T-helper 1 cell treated with Interleukin-12 subunit alpha and Interleukin-12 subunit beta and Interleukin-4 antibody, amounts not matched to agents 30 μg/mL and 1 μg/mL, for 36 hours (primary cell): ENCODE data around the gene TRAPPC5.

Source experiments
- H3K27ac Mint-ChIP-seq: one replicate; pipeline ENCODE4 v1.8.0; 2021; ENCODE audit warnings: mild to moderate bottlenecking, mixed read lengths
- H3K27me3 Mint-ChIP-seq: one replicate; pipeline ENCODE4 v1.8.0; 2021; ENCODE audit warnings: low read depth, mixed read lengths
- H3K36me3 Mint-ChIP-seq: one replicate; pipeline ENCODE4 v1.8.0; 2021; ENCODE audit warnings: low read depth, mixed read lengths
- H3K4me1 Mint-ChIP-seq: one replicate; pipeline ENCODE4 v1.8.0; 2021; ENCODE audit warnings: low read depth, mixed read lengths
- H3K4me3 Mint-ChIP-seq: one replicate; pipeline ENCODE4 v1.8.0; 2021; ENCODE audit warnings: mild to moderate bottlenecking, moderate library complexity, mixed read lengths
- H3K9me3 Mint-ChIP-seq: one replicate; pipeline ENCODE4 v1.8.0; 2021; ENCODE audit warnings: mixed read lengths

TRAPPC5 gene

GRCh38 chr19:7658219-7658686, 22.4 kb upstream of the TRAPPC5 start:
- Mint-ChIP-seq H3K4me1 (peaks cover 12% of the 10 kb centered on the region), H3K9me3 (no peaks in the 10 kb centered on the region), H3K36me3 (no peaks in the 10 kb centered on the region), H3K27me3 (peaks cover 3% of the 10 kb centered on the region), H3K4me3 (peak overlapping the region; percentile 68), H3K27ac (peak overlapping the region; percentile 57)

GRCh38 chr19:7661744-7662538, 18.7 kb upstream of the TRAPPC5 start:
- H3K9me3 Mint-ChIP-seq: no peaks in the 10 kb centered on the region
- no peaks in the 10 kb centered on the region for H3K36me3 Mint-ChIP-seq
- peaks cover 5% of the 10 kb centered on the region for H3K27me3 Mint-ChIP-seq
- H3K4me1 Mint-ChIP-seq: peaks cover 9% of the 10 kb centered on the region
- no peak overlapping the region for H3K27ac Mint-ChIP-seq
- no peak overlapping the region for H3K4me3 Mint-ChIP-seq

- Mint-ChIP-seq H3K4me1 (peaks cover 5% of the 10 kb centered on the region), H3K27me3 (peaks cover 6% of the 10 kb centered on the region), H3K36me3 (no peaks in the 10 kb centered on the region), H3K4me3 (no peak overlapping the region), H3K27ac (no peak overlapping the region), H3K9me3 (no peaks in the 10 kb centered on the region)
Observed at GRCh38 chr19:7662657-7663056, 18.0 kb upstream of the TRAPPC5 start.

- no peaks in the 10 kb centered on the region for H3K36me3 Mint-ChIP-seq
- no peak overlapping the region for H3K27ac Mint-ChIP-seq
- no peaks in the 10 kb centered on the region for H3K9me3 Mint-ChIP-seq
- no peak overlapping the region for H3K4me3 Mint-ChIP-seq
- H3K27me3 Mint-ChIP-seq: peaks cover 6% of the 10 kb centered on the region
- peaks cover under 1% of the 10 kb centered on the region for H3K4me1 Mint-ChIP-seq
Observed at GRCh38 chr19:7663706-7664105, 16.9 kb upstream of the TRAPPC5 start.

- H3K4me3 Mint-ChIP-seq: no peak overlapping the region
- H3K27ac Mint-ChIP-seq: no peak overlapping the region
- H3K4me1 Mint-ChIP-seq: peaks cover 2% of the 10 kb centered on the region
- H3K36me3 Mint-ChIP-seq: no peaks in the 10 kb centered on the region
- H3K27me3 Mint-ChIP-seq: peaks cover 13% of the 10 kb centered on the region
- H3K9me3 Mint-ChIP-seq: no peaks in the 10 kb centered on the region
Observed at GRCh38 chr19:7665076-7665475, 15.6 kb upstream of the TRAPPC5 start.

GRCh38 chr19:7668842-7669241, 11.8 kb upstream of the TRAPPC5 start, which contains the start of gene RETN:
RETN (plus strand) TSS chr19:7669049; CDS start chr19:7669327, 278 bp downstream.
- H3K4me1 Mint-ChIP-seq: peaks cover 9% of the 10 kb centered on the region
- peaks cover 23% of the 10 kb centered on the region for H3K27me3 Mint-ChIP-seq
- H3K27ac Mint-ChIP-seq: no peak within 1 kb of the TSS
- no peak within 1 kb of the TSS for H3K4me3 Mint-ChIP-seq
- no peaks in the 10 kb centered on the region for H3K36me3 Mint-ChIP-seq
- no peaks in the 10 kb centered on the region for H3K9me3 Mint-ChIP-seq

GRCh38 chr19:7669641-7670040, 11.0 kb upstream of the TRAPPC5 start:
- H3K27me3 Mint-ChIP-seq: peaks cover 30% of the 10 kb centered on the region
- H3K36me3 Mint-ChIP-seq: no peaks in the 10 kb centered on the region
- H3K9me3 Mint-ChIP-seq: no peaks in the 10 kb centered on the region
- H3K4me1 Mint-ChIP-seq: peaks cover 12% of the 10 kb centered on the region
- H3K27ac Mint-ChIP-seq: no peak overlapping the region
- H3K4me3 Mint-ChIP-seq: no peak overlapping the region

GRCh38 chr19:7670150-7670783, 10.4 kb upstream of the TRAPPC5 start:
- Mint-ChIP-seq H3K27me3 (peaks cover 30% of the 10 kb centered on the region), H3K4me3 (peak overlapping the region; percentile 37), H3K36me3 (no peaks in the 10 kb centered on the region), H3K4me1 (peaks cover 12% of the 10 kb centered on the region), H3K9me3 (no peaks in the 10 kb centered on the region), H3K27ac (no peak overlapping the region)

GRCh38 chr19:7670790-7671189, 9.8 kb upstream of the TRAPPC5 start:
- H3K36me3 Mint-ChIP-seq: no peaks in the 10 kb centered on the region
- peak overlapping the region; percentile 37 for H3K4me3 Mint-ChIP-seq
- no peak overlapping the region for H3K27ac Mint-ChIP-seq
- H3K4me1 Mint-ChIP-seq: peaks cover 12% of the 10 kb centered on the region
- no peaks in the 10 kb centered on the region for H3K9me3 Mint-ChIP-seq
- H3K27me3 Mint-ChIP-seq: peaks cover 32% of the 10 kb centered on the region

GRCh38 chr19:7672522-7672921, 8.1 kb upstream of the TRAPPC5 start:
- H3K4me1 Mint-ChIP-seq: peaks cover 25% of the 10 kb centered on the region
- H3K9me3 Mint-ChIP-seq: no peaks in the 10 kb centered on the region
- peaks cover 41% of the 10 kb centered on the region for H3K27me3 Mint-ChIP-seq
- H3K4me3 Mint-ChIP-seq: no peak overlapping the region
- H3K36me3 Mint-ChIP-seq: no peaks in the 10 kb centered on the region
- H3K27ac Mint-ChIP-seq: no peak overlapping the region

GRCh38 chr19:7674010-7675005, 6.3 kb upstream of the TRAPPC5 start:
- H3K4me1 Mint-ChIP-seq: peaks cover 26% of the 10 kb centered on the region

GRCh38 chr19:7676376-7676775, 4.3 kb upstream of the TRAPPC5 start:
- peak overlapping the region; percentile 31 for H3K4me3 Mint-ChIP-seq
- H3K27me3 Mint-ChIP-seq: peaks cover 34% of the 10 kb centered on the region
- no peak overlapping the region for H3K27ac Mint-ChIP-seq
- H3K4me1 Mint-ChIP-seq: peaks cover 31% of the 10 kb centered on the region
- H3K36me3 Mint-ChIP-seq: no peaks in the 10 kb centered on the region
- H3K9me3 Mint-ChIP-seq: no peaks in the 10 kb centered on the region

More at GRCh38 chr19:7674010-7675005, 6.3 kb upstream of the TRAPPC5 start:
- H3K36me3 Mint-ChIP-seq: no peaks in the 10 kb centered on the region
- H3K27me3 Mint-ChIP-seq: peaks cover 47% of the 10 kb centered on the region
- H3K27ac Mint-ChIP-seq: no peak overlapping the region
- H3K4me3 Mint-ChIP-seq: no peak overlapping the region
- no peaks in the 10 kb centered on the region for H3K9me3 Mint-ChIP-seq

- Mint-ChIP-seq H3K36me3 (peaks cover 2% of the 10 kb centered on the region), H3K4me1 (peaks cover 35% of the 10 kb centered on the region), H3K4me3 (peak within 1 kb of the TSS; percentile 31), H3K27me3 (peaks cover 30% of the 10 kb centered on the region), H3K27ac (peak within 1 kb of the TSS; percentile 50), H3K9me3 (no peaks in the 10 kb centered on the region)
Observed at GRCh38 chr19:7676854-7677253, 3.8 kb upstream of the TRAPPC5 start, which contains the start of gene MCEMP1. MCEMP1 (plus strand) TSS chr19:7677090; CDS start chr19:7677121, 31 bp downstream.
